OCI-LY1 (cell line): ENCODE data around the gene SETDB1.

ENCODE experiments used
- EZH2 ChIP-seq: fragments of 200-600 bp; sonication (generic), shearing (Covaris generic); IDR thresholded peaks from 2 replicates; pipeline ENCODE4 v1.8.0; 2017; ENCODE audit warnings: borderline replicate concordance, mixed run types, mild to moderate bottlenecking, antibody characterized with exemption, low read length, moderate library complexity, mixed read lengths
- TF ChIP-seq, protein P1 (sequence below): fragments of 200-600 bp; sonication (generic), shearing (Covaris generic); IDR thresholded peaks from 2 replicates; pipeline ENCODE4 v1.5.1; 2017; ENCODE audit warnings: mild to moderate bottlenecking, antibody characterized with exemption, low read length, moderate library complexity, mixed read lengths

DNA sequence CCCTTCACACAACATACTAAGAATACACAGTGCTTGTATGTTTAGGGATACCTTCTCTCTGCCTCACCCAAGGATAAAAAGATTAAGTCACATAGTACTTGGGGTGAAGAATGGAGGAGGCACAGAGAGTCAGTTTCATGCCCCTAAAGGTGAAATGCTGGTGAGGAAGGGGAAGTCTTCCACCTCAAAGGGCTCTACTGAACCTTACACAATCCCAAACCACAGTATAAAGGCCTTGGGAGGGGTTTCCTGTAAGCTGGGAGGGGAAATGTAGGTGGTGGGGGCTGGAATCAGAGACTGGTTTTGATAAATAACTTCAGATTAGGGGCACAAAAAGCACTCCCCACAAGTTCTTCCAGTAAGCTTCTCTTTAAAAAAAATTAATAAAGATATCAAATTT lies 77.0 kb downstream of the SETDB1 start:
- TF ChIP-seq, protein P1, sequence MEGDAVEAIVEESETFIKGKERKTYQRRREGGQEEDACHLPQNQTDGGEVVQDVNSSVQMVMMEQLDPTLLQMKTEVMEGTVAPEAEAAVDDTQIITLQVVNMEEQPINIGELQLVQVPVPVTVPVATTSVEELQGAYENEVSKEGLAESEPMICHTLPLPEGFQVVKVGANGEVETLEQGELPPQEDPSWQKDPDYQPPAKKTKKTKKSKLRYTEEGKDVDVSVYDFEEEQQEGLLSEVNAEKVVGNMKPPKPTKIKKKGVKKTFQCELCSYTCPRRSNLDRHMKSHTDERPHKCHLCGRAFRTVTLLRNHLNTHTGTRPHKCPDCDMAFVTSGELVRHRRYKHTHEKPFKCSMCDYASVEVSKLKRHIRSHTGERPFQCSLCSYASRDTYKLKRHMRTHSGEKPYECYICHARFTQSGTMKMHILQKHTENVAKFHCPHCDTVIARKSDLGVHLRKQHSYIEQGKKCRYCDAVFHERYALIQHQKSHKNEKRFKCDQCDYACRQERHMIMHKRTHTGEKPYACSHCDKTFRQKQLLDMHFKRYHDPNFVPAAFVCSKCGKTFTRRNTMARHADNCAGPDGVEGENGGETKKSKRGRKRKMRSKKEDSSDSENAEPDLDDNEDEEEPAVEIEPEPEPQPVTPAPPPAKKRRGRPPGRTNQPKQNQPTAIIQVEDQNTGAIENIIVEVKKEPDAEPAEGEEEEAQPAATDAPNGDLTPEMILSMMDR: no peak
- no peak for TF ChIP-seq EZH2
